SH-SY5Y (cell line): Measurements from ENCODE around the gene PDE9A.

Experiments used
- GATA2 ChIP-seq: IDR thresholded peaks from 2 replicates; pipeline ENCODE4 v1.6.1; 2011; ENCODE audit warnings: mild to moderate bottlenecking, low read depth, low read length
- GATA3 ChIP-seq: IDR thresholded peaks from 2 replicates; pipeline ENCODE4 v1.6.1; 2011; ENCODE audit warnings: low read depth, mild to moderate bottlenecking, low read length, moderate library complexity

GRCh38 chr21:42652527-42653230 lies 742 bp upstream of the PDE9A start:
- no peak for TF ChIP-seq GATA3
- no peak for TF ChIP-seq GATA2
